Measurements from ENCODE around the gene TMEM74B.
A peak's percentile ranks its signal among the peaks of the same experiment; 100 is the strongest.

TMEM74B gene

GRCh38 chr20:1171461-1172093 is 13.2 kb downstream of the TMEM74B start:
- DNase-seq (ENCODE audit: low read depth): peak; percentile 34
- TF ChIP-seq, protein P1, sequence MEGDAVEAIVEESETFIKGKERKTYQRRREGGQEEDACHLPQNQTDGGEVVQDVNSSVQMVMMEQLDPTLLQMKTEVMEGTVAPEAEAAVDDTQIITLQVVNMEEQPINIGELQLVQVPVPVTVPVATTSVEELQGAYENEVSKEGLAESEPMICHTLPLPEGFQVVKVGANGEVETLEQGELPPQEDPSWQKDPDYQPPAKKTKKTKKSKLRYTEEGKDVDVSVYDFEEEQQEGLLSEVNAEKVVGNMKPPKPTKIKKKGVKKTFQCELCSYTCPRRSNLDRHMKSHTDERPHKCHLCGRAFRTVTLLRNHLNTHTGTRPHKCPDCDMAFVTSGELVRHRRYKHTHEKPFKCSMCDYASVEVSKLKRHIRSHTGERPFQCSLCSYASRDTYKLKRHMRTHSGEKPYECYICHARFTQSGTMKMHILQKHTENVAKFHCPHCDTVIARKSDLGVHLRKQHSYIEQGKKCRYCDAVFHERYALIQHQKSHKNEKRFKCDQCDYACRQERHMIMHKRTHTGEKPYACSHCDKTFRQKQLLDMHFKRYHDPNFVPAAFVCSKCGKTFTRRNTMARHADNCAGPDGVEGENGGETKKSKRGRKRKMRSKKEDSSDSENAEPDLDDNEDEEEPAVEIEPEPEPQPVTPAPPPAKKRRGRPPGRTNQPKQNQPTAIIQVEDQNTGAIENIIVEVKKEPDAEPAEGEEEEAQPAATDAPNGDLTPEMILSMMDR (conservative IDR thresholded peaks at IDR 0.05; ENCODE audit: control insufficient read depth, insufficient read depth, low read depth, low read length): no peak
- H3K4me3 ChIP-seq (ENCODE audit: control insufficient read depth, low read depth, low read length): no peak overlapping the region

DNA sequence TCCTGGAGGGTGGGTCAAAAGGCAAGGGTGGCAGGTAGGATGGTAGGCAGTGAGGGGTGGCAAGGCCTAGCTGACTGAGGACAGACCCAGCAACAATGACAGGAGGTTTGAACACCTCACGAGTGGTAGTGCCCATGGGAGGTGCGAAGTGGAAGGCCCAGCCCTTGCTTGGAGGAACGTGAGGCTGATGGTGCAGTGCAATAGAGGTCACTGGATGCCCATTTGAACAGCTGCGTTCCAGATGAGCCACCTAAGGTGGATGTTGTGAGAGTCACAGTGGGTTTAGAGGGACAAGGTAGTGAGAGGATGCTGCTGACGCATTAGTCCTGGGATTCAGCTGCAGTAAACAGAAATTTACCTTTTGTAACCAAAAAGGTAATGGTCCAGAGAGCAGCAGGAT is 15.6 kb downstream of the TMEM74B start:
- no peak overlapping the region for H3K4me3 ChIP-seq (ENCODE audit: control insufficient read depth, low read depth, low read length)
- TF ChIP-seq, protein P1 (conservative IDR thresholded peaks at IDR 0.05; ENCODE audit: control insufficient read depth, insufficient read depth, low read depth, low read length): no peak
- no peak for DNase-seq (ENCODE audit: low read depth)

DNA sequence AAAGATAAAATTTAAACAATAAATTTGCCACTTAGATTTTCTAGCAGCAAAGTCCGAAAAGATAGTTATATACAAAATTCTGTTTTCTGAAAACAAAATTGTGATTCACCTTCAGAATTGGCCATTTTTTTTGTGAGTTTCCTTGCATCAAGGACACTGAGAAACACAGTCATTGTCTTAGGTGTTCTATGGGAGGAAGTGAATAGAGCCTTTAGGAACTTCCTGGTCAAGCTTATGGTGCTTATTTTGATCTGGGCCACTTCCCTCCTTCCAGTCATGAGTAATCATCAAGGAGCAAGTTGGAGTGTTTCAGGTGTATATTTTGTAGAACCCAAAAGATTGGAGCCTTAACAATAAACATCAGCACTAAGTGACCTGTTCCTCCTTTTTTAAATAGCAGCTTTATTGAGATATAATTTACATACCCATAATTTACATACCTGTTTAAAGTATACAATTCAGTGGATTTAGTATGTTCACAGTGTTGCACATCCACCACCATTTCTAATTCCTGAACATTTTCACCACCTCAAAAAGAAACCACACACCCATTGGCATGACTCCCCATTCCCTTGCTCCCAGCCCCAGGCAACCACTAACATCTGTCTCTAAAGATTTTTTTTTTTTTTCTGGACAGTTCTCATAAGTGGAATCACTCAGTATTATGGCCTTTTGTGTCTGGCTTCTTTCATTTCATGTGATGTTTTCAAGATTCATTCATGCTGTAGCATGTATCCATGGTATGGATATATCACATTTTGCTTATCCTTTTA is 17.6 kb downstream of the TMEM74B start:
- TF ChIP-seq, protein P1 (conservative IDR thresholded peaks at IDR 0.05; ENCODE audit: control insufficient read depth, insufficient read depth, low read depth, low read length): no peak
- DNase-seq (ENCODE audit: low read depth): no peak
- no peak overlapping the region for H3K4me3 ChIP-seq (ENCODE audit: control insufficient read depth, low read depth, low read length)

- H3K4me3 ChIP-seq (ENCODE audit: control insufficient read depth, low read depth, low read length): no peak overlapping the region
- no peak for DNase-seq (ENCODE audit: low read depth)
Measured at GRCh38 chr20:1165941-1166340, 18.8 kb downstream of the TMEM74B start.

DNA sequence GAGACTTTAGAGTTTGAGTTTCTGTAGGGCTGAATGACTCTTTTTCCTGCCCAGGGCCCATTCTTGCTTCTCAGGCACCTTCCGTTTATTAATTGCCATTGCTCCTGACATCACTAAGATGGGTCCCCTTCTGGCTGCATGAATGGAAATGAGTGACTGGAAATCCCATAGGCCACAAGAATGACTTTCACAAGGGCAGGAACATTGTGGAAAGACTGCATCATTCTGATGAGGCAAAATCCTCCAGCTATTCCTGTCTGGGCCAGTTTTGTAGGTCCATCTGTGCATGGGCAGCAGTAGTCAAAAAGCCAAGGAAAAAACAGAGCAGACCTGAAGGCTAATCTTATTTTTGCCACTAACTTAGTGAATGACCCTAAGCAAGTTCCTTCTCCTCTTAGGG is 19.3 kb downstream of the TMEM74B start:
- no peak for DNase-seq (ENCODE audit: low read depth)
- H3K4me3 ChIP-seq (ENCODE audit: control insufficient read depth, low read depth, low read length): no peak overlapping the region
- TF ChIP-seq, protein P1 (conservative IDR thresholded peaks at IDR 0.05; ENCODE audit: control insufficient read depth, insufficient read depth, low read depth, low read length): no peak

More at GRCh38 chr20:1165941-1166340, 18.8 kb downstream of the TMEM74B start:
- TF ChIP-seq, protein P1 (conservative IDR thresholded peaks at IDR 0.05; ENCODE audit: control insufficient read depth, insufficient read depth, low read depth, low read length): no peak

GRCh38 chr20:1164871-1165270 is 19.9 kb downstream of the TMEM74B start:
- TF ChIP-seq, protein P1 (conservative IDR thresholded peaks at IDR 0.05; ENCODE audit: control insufficient read depth, insufficient read depth, low read depth, low read length): no peak
- H3K4me3 ChIP-seq (ENCODE audit: control insufficient read depth, low read depth, low read length): no peak overlapping the region
- no peak for DNase-seq (ENCODE audit: low read depth)
